Measurements from ENCODE around the gene DGAT2.

The DGAT2 gene

DNA sequence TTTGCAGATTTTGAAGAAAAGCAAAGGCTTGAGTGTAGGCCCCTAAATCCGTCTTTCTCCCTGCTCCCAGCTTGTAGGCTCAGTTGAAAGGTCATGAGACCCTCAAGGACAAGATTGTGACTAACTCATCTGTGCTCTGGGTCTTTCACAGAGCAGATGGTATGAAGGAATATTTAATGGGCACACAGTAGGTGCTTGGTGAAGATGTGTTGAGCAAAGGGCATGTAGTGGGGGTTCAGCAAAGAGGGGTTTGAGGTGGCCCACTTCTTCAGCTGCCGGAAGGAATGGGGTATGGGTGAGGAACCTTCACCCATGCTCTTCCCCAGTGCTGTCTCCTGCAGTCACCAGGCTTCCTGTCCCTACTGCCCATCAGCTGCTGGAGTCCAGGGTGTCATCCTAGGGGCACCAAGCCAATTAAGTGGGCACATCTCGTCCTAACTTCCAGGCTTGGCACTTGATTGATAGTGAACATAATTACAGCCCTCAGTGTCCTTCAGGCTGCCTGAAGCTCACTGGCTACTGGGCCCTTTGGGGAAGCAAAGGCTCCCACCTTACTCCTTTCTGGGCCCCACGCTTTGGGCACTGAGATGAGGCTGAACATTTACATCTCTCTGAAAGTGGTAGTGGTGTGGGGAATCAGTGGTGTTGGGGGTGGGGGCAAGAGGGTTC is 15.0 kb downstream of the DGAT2 start:
- ChIA-PET POLR2A (no interaction called here), CTCF (interaction anchor here (0.6 kb wide), 1 partner anchor 89 kb away, joined by 3 read pairs; no protein-coding TSS in a partner anchor)
- Histone ChIP-seq H3K27ac (ENCODE audit: extremely low read depth, low read depth, low read length) (no peak overlapping the region), H3K36me3 (ENCODE audit: control insufficient read depth in 2 of 2, insufficient read depth in 1 of 2, low read length in 2 of 2) (no peaks in the 10 kb centered on the region), H3K9me3 (ENCODE audit: control insufficient read depth, insufficient read depth, low read depth, low read length) (no peaks in the 10 kb centered on the region), H3K4me1 (ENCODE audit: control insufficient read depth, insufficient read depth, low read length) (no peaks in the 10 kb centered on the region), H3K4me3 (ENCODE audit: low read depth, low read length) (no peak overlapping the region)
- TF ChIP-seq ZNF837 (tag by site-specific recombination; IDR thresholded peaks at IDR 0.05) (no peak), ZNF707 (tag by site-specific recombination; IDR thresholded peaks at IDR 0.05) (no peak), BCL11B (tag by site-specific recombination; IDR thresholded peaks at IDR 0.05; ENCODE audit: low read depth) (no peak), ZNF776 (tag by site-specific recombination; IDR thresholded peaks at IDR 0.05; ENCODE audit: borderline replicate concordance) (no peak)

DNA sequence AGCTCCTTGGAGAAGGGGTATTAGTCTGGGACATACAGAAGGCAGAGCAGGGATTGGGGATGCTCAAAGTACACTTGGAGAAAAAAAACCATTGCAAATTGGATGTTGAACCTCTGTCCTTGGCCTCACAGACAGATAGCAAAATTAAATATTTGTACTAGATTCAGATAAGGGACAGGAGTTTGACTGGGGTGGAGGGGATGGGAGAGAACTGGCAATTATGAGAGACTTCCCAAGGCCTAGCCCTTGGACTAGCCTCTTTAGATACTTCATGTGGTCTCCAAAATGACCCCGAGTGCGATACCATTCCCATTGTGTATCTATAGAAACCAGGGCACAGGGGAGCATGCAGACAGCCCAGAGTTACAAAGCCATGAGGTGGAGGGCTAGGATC is 15.5 kb downstream of the DGAT2 start:
- Histone ChIP-seq H3K27ac (ENCODE audit: extremely low read depth, low read depth, low read length) (no peak overlapping the region), H3K4me3 (ENCODE audit: low read depth, low read length) (no peak overlapping the region), H3K4me1 (ENCODE audit: control insufficient read depth, insufficient read depth, low read length) (no peaks in the 10 kb centered on the region), H3K9me3 (ENCODE audit: control insufficient read depth, insufficient read depth, low read depth, low read length) (no peaks in the 10 kb centered on the region), H3K36me3 (ENCODE audit: control insufficient read depth in 2 of 2, insufficient read depth in 1 of 2, low read length in 2 of 2) (no peaks in the 10 kb centered on the region)
- CTCF ChIA-PET: interaction anchor here (0.6 kb wide), 1 partner anchor 89 kb away, joined by 3 read pairs; no protein-coding TSS in a partner anchor
- no peak for TF ChIP-seq ZNF366 (tag by site-specific recombination; conservative IDR thresholded peaks at IDR 0.05)
- TF ChIP-seq ZNF433 (tag by site-specific recombination; IDR thresholded peaks at IDR 0.05; ENCODE audit: low read depth): no peak
- TF ChIP-seq, protein P1, sequence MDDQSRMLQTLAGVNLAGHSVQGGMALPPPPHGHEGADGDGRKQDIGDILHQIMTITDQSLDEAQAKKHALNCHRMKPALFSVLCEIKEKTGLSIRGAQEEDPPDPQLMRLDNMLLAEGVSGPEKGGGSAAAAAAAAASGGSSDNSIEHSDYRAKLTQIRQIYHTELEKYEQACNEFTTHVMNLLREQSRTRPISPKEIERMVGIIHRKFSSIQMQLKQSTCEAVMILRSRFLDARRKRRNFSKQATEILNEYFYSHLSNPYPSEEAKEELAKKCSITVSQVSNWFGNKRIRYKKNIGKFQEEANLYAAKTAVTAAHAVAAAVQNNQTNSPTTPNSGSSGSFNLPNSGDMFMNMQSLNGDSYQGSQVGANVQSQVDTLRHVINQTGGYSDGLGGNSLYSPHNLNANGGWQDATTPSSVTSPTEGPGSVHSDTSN (CRISPR knock-in tag; IDR thresholded peaks at IDR 0.05): no peak
- TF ChIP-seq ZNF311 (tag by site-specific recombination; IDR thresholded peaks at IDR 0.05; ENCODE audit: borderline replicate concordance): no peak
- TF ChIP-seq ZNF473 (tag by site-specific recombination; IDR thresholded peaks at IDR 0.05): no peak
- TF ChIP-seq, protein P2, sequence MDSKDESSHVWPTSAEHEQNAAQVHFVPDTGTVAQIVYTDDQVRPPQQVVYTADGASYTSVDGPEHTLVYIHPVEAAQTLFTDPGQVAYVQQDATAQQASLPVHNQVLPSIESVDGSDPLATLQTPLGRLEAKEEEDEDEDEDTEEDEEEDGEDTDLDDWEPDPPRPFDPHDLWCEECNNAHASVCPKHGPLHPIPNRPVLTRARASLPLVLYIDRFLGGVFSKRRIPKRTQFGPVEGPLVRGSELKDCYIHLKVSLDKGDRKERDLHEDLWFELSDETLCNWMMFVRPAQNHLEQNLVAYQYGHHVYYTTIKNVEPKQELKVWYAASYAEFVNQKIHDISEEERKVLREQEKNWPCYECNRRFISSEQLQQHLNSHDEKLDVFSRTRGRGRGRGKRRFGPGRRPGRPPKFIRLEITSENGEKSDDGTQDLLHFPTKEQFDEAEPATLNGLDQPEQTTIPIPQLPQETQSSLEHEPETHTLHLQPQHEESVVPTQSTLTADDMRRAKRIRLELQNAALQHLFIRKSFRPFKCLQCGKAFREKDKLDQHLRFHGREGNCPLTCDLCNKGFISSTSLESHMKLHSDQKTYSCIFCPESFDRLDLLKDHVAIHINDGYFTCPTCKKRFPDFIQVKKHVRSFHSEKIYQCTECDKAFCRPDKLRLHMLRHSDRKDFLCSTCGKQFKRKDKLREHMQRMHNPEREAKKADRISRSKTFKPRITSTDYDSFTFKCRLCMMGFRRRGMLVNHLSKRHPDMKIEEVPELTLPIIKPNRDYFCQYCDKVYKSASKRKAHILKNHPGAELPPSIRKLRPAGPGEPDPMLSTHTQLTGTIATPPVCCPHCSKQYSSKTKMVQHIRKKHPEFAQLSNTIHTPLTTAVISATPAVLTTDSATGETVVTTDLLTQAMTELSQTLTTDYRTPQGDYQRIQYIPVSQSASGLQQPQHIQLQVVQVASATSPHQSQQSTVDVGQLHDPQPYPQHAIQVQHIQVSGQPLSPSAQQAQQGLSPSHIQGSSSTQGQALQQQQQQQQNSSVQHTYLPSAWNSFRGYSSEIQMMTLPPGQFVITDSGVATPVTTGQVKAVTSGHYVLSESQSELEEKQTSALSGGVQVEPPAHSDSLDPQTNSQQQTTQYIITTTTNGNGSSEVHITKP (tag by site-specific recombination; IDR thresholded peaks at IDR 0.05): no peak
- no peak for TF ChIP-seq RBAK (tag by site-specific recombination; IDR thresholded peaks at IDR 0.05)
- TF ChIP-seq ZNF792 (tag by site-specific recombination; IDR thresholded peaks at IDR 0.05): no peak
- TF ChIP-seq ZNF248 (tag by site-specific recombination; IDR thresholded peaks at IDR 0.05): no peak
- no peak for TF ChIP-seq ZNF654 (tag by site-specific recombination; IDR thresholded peaks at IDR 0.05; ENCODE audit: low read depth)
- no peak for TF ChIP-seq ZNF350 (tag by site-specific recombination; IDR thresholded peaks at IDR 0.05)
- no peak for TF ChIP-seq ZNF266 (tag by site-specific recombination; IDR thresholded peaks at IDR 0.05; ENCODE audit: low read depth)
- no peak for TF ChIP-seq MYNN (tag by site-specific recombination; IDR thresholded peaks at IDR 0.05; ENCODE audit: borderline replicate concordance)
- TF ChIP-seq ZNF239 (tag by site-specific recombination; IDR thresholded peaks at IDR 0.05): no peak
- no peak for TF ChIP-seq ZNF585B (tag by site-specific recombination; IDR thresholded peaks at IDR 0.05)
- POLR2A ChIA-PET: no interaction called here

Measured in HEK293 (cell line).